Nephron progenitor cell (in vitro differentiated cells): Measurements from ENCODE around the gene DNPEP.

Source experiments
- DNase-seq: peaks from one replicate; pipeline ENCODE4 v3.0.0; 2021
- H3K27ac Mint-ChIP-seq: 2 replicates; pipeline ENCODE4 v1.8.0; 2021; ENCODE audit warnings: mild to moderate bottlenecking, moderate library complexity, mixed read lengths
- H3K27me3 Mint-ChIP-seq: 2 replicates; pipeline ENCODE4 v1.8.0; 2021; ENCODE audit warnings: mild to moderate bottlenecking, low read depth, mixed read lengths; ENCODE audit not compliant: poor library complexity
- H3K36me3 Mint-ChIP-seq: 2 replicates; pipeline ENCODE4 v1.8.0; 2021; ENCODE audit warnings: low read depth, mixed read lengths
- H3K4me1 Mint-ChIP-seq: 2 replicates; pipeline ENCODE4 v1.8.0; 2021; ENCODE audit warnings: mixed read lengths
- H3K4me3 Mint-ChIP-seq: 2 replicates; pipeline ENCODE4 v1.8.0; 2021; ENCODE audit warnings: mild to moderate bottlenecking, moderate library complexity, mixed read lengths
- H3K9me3 Mint-ChIP-seq: 2 replicates; pipeline ENCODE4 v1.8.0; 2021; ENCODE audit warnings: mild to moderate bottlenecking, moderate library complexity, mixed read lengths
- CTCF ChIP-seq: fragments of 200-600 bp; sonication (generic); IDR thresholded peaks from 2 replicates; pipeline ENCODE4 v1.5.0; 2021; ENCODE audit warnings: antibody characterized with exemption

DNPEP gene

GRCh38 chr2:219350710-219351221, 36.9 kb downstream of the DNPEP start:
- peak; percentile 20 for DNase-seq
- no peak for TF ChIP-seq CTCF
- no peak overlapping the region for H3K4me3 Mint-ChIP-seq

GRCh38 chr2:219350215-219350614, 37.5 kb downstream of the DNPEP start:
- H3K27ac Mint-ChIP-seq = no peak overlapping the region
- H3K36me3 Mint-ChIP-seq = no peaks in the 10 kb centered on the region
- peaks cover 93% of the 10 kb centered on the region for H3K27me3 Mint-ChIP-seq
- no peak overlapping the region for H3K4me3 Mint-ChIP-seq
- H3K9me3 Mint-ChIP-seq = no peaks in the 10 kb centered on the region
- no peak for TF ChIP-seq CTCF
- peaks cover 4% of the 10 kb centered on the region for H3K4me1 Mint-ChIP-seq
- no peak for DNase-seq

More at GRCh38 chr2:219350710-219351221, 36.9 kb downstream of the DNPEP start:
- no peaks in the 10 kb centered on the region for H3K9me3 Mint-ChIP-seq
- peaks cover 93% of the 10 kb centered on the region for H3K27me3 Mint-ChIP-seq
- H3K27ac Mint-ChIP-seq = no peak overlapping the region
- peaks cover 4% of the 10 kb centered on the region for H3K4me1 Mint-ChIP-seq
- H3K36me3 Mint-ChIP-seq = no peaks in the 10 kb centered on the region

GRCh38 chr2:219344751-219345430, 42.8 kb downstream of the DNPEP start:
- DNase-seq = no peak
- no peaks in the 10 kb centered on the region for H3K9me3 Mint-ChIP-seq
- H3K4me1 Mint-ChIP-seq = no peaks in the 10 kb centered on the region
- H3K4me3 Mint-ChIP-seq = no peak overlapping the region
- TF ChIP-seq CTCF = no peak
- H3K27ac Mint-ChIP-seq = no peak overlapping the region
- no peaks in the 10 kb centered on the region for H3K36me3 Mint-ChIP-seq
- peaks cover 97% of the 10 kb centered on the region for H3K27me3 Mint-ChIP-seq

GRCh38 chr2:219335373-219335786, 52.3 kb downstream of the DNPEP start:
- H3K27me3 Mint-ChIP-seq = peaks cover 98% of the 10 kb centered on the region
- peaks cover 7% of the 10 kb centered on the region for H3K9me3 Mint-ChIP-seq
- no peak overlapping the region for H3K27ac Mint-ChIP-seq
- no peaks in the 10 kb centered on the region for H3K36me3 Mint-ChIP-seq
- no peak overlapping the region for H3K4me3 Mint-ChIP-seq
- no peaks in the 10 kb centered on the region for H3K4me1 Mint-ChIP-seq
- no peak for DNase-seq
- TF ChIP-seq CTCF = no peak

- no peak for TF ChIP-seq CTCF
Observed at GRCh38 chr2:219334076-219334475, 53.6 kb downstream of the DNPEP start.

GRCh38 chr2:219332542-219332941, 55.2 kb downstream of the DNPEP start, which contains the start of gene RESP18:
Gene RESP18, minus strand, starts transcription at chr2:219332744.
- no peak for DNase-seq
- Mint-ChIP-seq H3K27ac (no peak within 1 kb of the TSS), H3K36me3 (no peaks in the 10 kb centered on the region), H3K9me3 (peaks cover 7% of the 10 kb centered on the region), H3K27me3 (peaks cover 100% of the 10 kb centered on the region), H3K4me3 (no peak within 1 kb of the TSS), H3K4me1 (no peaks in the 10 kb centered on the region)
- TF ChIP-seq CTCF = no peak

More at GRCh38 chr2:219334076-219334475, 53.6 kb downstream of the DNPEP start:
- no peaks in the 10 kb centered on the region for H3K4me1 Mint-ChIP-seq
- H3K4me3 Mint-ChIP-seq = no peak overlapping the region
- peaks cover 7% of the 10 kb centered on the region for H3K9me3 Mint-ChIP-seq
- no peak for DNase-seq
- peaks cover 98% of the 10 kb centered on the region for H3K27me3 Mint-ChIP-seq
- H3K36me3 Mint-ChIP-seq = no peaks in the 10 kb centered on the region
- no peak overlapping the region for H3K27ac Mint-ChIP-seq
